ENCODE data around the gene SLIT2. TPM values are rescaled to one million over a fixed set of nuclear protein-coding genes. Genes with fewer than 3 reads are reported as not detected.

Gene SLIT2
- total RNA-seq, 6 experiments from 2014 or later = 0.87 to 2.5 (median 1.3) TPM

DNA sequence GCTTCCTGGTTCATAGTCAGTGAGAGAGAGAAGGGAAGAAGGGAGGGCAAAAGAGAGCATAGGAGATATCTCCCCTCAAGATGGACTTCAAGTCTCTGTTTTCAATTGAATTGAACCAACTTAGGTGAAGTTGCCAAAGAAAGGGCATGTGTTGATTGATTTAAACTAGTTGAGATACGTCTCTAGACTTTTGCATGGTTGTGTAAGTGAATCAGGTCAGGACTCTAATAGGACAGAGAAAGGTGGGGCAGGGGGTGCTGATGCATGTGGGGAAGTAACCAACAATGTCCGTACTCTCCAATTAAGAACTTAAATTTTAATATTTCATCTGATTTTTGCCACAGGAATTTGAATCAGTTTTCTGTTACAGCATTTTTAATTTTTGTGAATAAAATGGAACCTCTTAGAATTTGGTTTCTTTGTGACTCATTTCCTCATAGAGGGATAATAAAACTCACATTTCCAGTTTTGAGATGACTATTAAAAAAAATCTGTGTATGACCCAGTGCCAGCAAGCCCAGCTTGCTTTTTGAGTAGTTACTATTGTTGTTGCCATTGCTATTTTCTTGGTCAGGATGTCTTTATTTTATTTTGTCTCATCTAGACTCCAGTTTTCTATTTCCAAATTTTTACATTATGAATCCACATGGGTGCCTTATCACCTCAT lies 37.3 kb downstream of the SLIT2 start:
- DNase-seq (no peak), ATAC-seq (no peak)
- H3K4me3 ChIP-seq = no peak overlapping the region
- 29% methylated on average over 2 of the region's 2 CpGs for whole genome bisulfite sequencing (ENCODE audit: insufficient coverage, low coverage, low lambda C conversion rate, missing lambda C conversion rate)
- no peaks in the 10 kb centered on the region for H3K9me3 ChIP-seq
- no peak overlapping the region for H3K27ac ChIP-seq
- no peaks in the 10 kb centered on the region for H3K36me3 ChIP-seq
- no peaks in the 10 kb centered on the region for H3K27me3 ChIP-seq
- no peak for TF ChIP-seq POLR2A (IDR thresholded peaks at IDR 0.05)
- TF ChIP-seq, protein P1, sequence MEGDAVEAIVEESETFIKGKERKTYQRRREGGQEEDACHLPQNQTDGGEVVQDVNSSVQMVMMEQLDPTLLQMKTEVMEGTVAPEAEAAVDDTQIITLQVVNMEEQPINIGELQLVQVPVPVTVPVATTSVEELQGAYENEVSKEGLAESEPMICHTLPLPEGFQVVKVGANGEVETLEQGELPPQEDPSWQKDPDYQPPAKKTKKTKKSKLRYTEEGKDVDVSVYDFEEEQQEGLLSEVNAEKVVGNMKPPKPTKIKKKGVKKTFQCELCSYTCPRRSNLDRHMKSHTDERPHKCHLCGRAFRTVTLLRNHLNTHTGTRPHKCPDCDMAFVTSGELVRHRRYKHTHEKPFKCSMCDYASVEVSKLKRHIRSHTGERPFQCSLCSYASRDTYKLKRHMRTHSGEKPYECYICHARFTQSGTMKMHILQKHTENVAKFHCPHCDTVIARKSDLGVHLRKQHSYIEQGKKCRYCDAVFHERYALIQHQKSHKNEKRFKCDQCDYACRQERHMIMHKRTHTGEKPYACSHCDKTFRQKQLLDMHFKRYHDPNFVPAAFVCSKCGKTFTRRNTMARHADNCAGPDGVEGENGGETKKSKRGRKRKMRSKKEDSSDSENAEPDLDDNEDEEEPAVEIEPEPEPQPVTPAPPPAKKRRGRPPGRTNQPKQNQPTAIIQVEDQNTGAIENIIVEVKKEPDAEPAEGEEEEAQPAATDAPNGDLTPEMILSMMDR (IDR thresholded peaks at IDR 0.05) = no peak
- intact Hi-C loops (cut with DNase I) = no loop called here
- H3K4me1 ChIP-seq = no peaks in the 10 kb centered on the region

DNA sequence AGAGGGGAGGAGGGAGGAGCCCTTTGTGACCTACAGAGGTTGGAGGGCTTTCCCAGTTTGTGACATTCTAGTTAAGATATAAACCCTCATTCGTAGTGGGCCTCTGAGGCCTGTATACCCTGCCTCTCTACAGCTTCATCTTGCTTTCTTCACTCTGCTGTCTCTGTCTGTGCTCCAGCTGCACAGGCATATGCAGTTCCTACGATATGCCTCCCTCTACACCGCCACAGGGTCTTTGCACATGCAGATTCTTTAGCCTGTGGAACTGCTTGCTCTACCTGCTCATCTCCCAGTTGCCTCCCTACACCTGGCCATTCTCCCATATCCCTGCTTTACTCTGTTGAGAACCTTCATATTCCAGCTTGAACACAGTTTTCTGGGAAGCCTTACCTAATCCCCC lies 38.1 kb downstream of the SLIT2 start:
- no peak for DNase-seq
- intact Hi-C loops (cut with DNase I) = no loop called here
- Histone ChIP-seq H3K4me3 (no peak overlapping the region), H3K4me1 (no peaks in the 10 kb centered on the region), H3K9me3 (no peaks in the 10 kb centered on the region), H3K27ac (no peak overlapping the region), H3K27me3 (no peaks in the 10 kb centered on the region), H3K36me3 (no peaks in the 10 kb centered on the region)
- no peak for ATAC-seq
- WGBS (ENCODE audit: insufficient coverage, low coverage, low lambda C conversion rate, missing lambda C conversion rate) = 63% methylated on average over 3 of the region's 3 CpGs
- no peak for TF ChIP-seq POLR2A (IDR thresholded peaks at IDR 0.05)
- TF ChIP-seq, protein P1 (IDR thresholded peaks at IDR 0.05) = no peak

DNA sequence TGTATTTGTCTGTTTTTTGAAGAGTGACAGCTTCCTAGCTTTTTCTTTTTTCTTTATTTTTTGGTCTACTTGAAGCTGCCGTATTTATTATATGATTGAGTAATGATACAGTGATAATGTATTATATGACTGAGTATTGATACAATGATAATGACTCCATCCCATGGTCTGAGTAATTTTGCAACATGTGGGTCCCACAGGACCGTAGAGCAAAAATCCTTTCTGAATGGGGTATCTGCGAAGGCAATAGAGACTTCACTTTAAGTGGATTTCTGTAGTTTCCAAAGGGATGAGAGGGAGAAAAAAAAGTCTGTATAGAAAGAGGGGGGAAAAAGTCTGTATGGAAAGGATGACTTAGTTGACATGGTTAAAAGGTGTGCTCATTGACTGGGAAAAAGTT lies 41.0 kb downstream of the SLIT2 start:
- no peaks in the 10 kb centered on the region for H3K27me3 ChIP-seq
- H3K4me3 ChIP-seq = no peak overlapping the region
- no peak overlapping the region for H3K27ac ChIP-seq
- peaks cover 0 to 2% (median 0%) of the 10 kb centered on the region in 4 donors for H3K9me3 ChIP-seq
- no peak for TF ChIP-seq POLR2A (IDR thresholded peaks at IDR 0.05)
- TF ChIP-seq, protein P1 (IDR thresholded peaks at IDR 0.05) = no peak
- 71% methylated on average over 3 of the region's 3 CpGs for WGBS (ENCODE audit: insufficient coverage, low coverage, low lambda C conversion rate, missing lambda C conversion rate)
- DNase-seq (no peak), ATAC-seq (no peak)
- no peaks in the 10 kb centered on the region for H3K36me3 ChIP-seq
- H3K4me1 ChIP-seq = no peaks in the 10 kb centered on the region
- intact Hi-C loops (cut with DNase I) = no loop called here

DNA sequence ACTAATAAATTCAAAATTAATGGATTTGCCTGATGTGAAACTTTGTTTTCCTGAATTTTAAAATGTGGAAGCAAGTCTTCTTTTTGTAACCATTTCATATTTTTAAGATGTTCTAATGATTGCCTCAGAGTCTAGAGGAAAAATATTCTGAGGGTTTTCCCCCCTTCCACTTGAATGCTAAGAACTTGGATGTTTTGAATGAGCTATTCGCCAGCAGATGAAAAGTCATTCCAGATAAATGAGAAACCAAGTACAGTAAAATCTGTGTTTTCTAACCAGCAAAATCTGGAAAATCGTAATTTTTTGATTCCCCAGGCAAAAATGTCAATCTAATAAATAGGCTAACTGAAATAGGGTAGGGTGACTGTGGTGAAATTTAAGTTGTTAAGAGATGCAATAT lies 45.6 kb downstream of the SLIT2 start:
- intact Hi-C loops (cut with DNase I) = no loop called here

More for the DNA sequence above, 45.6 kb downstream of the SLIT2 start:
- H3K36me3 ChIP-seq = no peaks in the 10 kb centered on the region
- no peak overlapping the region for H3K27ac ChIP-seq
- DNase-seq (no peak), ATAC-seq (no peak)
- H3K4me3 ChIP-seq = no peak overlapping the region
- TF ChIP-seq POLR2A (IDR thresholded peaks at IDR 0.05) = no peak
- TF ChIP-seq, protein P1 (IDR thresholded peaks at IDR 0.05) = no peak
- 43% methylated on average over 2 of the region's 2 CpGs for WGBS (ENCODE audit: insufficient coverage, low coverage, low lambda C conversion rate, missing lambda C conversion rate)
- H3K27me3 ChIP-seq = no peaks in the 10 kb centered on the region
- H3K4me1 ChIP-seq = no peaks in the 10 kb centered on the region
- peaks cover 0 to 2% (median 0%) of the 10 kb centered on the region in 4 donors for H3K9me3 ChIP-seq
